Left lung (tissue), 10 donors: ENCODE measurements around the gene SFSWAP. TPM values are rescaled to one million over a fixed set of nuclear protein-coding genes. Genes with fewer than 3 reads are reported as not detected.

Experiments used
- ATAC-seq: fragments of 200-7000 bp; cut with Tn5 transposase; one replicate; pipeline ENCODE4 v1.9.1; 2020; ENCODE audit warnings: moderate library complexity
- DNase-seq, 4 donors: peaks; one replicate each; pipeline ENCODE4 v3.0.0-alpha.2; 2013 to 2020
- H3K27ac ChIP-seq, 2 donors: fragments of 200-600 bp; sonication (generic) in 1 of 2; one replicate each; pipeline versions ENCODE4 v1.5.0 to v1.8.0; 2020 to 2021
- H3K27me3 ChIP-seq, 2 donors: fragments of 200-600 bp; sonication (generic) in 1 of 2; one replicate each; pipeline versions ENCODE4 v1.5.0 to v1.8.0; 2020 to 2021
- H3K36me3 ChIP-seq, 2 donors: fragments of 200-600 bp; sonication (generic) in 1 of 2; one replicate each; pipeline versions ENCODE4 v1.5.0 to v1.8.0; 2020 to 2021
- H3K4me1 ChIP-seq, 2 donors: fragments of 200-600 bp; one replicate each; pipeline ENCODE4 v1.8.0; 2021
- H3K4me3 ChIP-seq, 2 donors: fragments of 200-600 bp; sonication (generic) in 1 of 2; one replicate each; pipeline versions ENCODE4 v1.5.0 to v1.8.0; 2020 to 2021; ENCODE audit warnings: mild to moderate bottlenecking in 1 of 2
- H3K9me3 ChIP-seq, 2 donors: fragments of 200-600 bp; sonication (generic) in 1 of 2; one replicate each; pipeline versions ENCODE4 v1.5.0 to v1.8.0; 2020 to 2021
- CTCF ChIP-seq, 2 donors: fragments of 200-600 bp; sonication (generic) in 1 of 2; IDR thresholded peaks; one replicate each; pipeline versions ENCODE4 v1.5.0 to v1.8.0; 2021; ENCODE audit warnings: antibody characterized with exemption in 2 of 2
- intact Hi-C, 2 donors: fragments of 100-400 bp; cut with DNase I; formaldehyde crosslinking; loops; one replicate each; pipeline versions ENCODE4 v1.11.2 to v1.14.2; 2022
- polyA plus RNA-seq, 6 donors: library from polyadenylated mRNA; unstranded; fragments of 120-200 nt; gene quantifications; one replicate each; pipeline ENCODE4 v1.2.1, GENCODE V29; 2013; ENCODE audit not compliant: insufficient read length in 6 of 6
- total RNA-seq, 2 donors: library from RNA; stranded (reverse); fragmentation: NEBNext Ultra II Directional; extraction: Animal tissue kit (Norgen Biotek cat#: 25700); gene quantifications; one replicate each; pipeline ENCODE4 v1.2.1, GENCODE V29; 2021
- donor health status: DM: no; HTN: yes; CAD: no.
- donor health status: DM: no; HTN: no; CAD: no.

The SFSWAP gene
- total and polyA plus RNA-seq, 8 donors, result 26.0 to 68.8 (median 50.8) TPM

GRCh38 chr12:131786331-131786730 is 75.4 kb downstream of the SFSWAP start:
- Histone ChIP-seq H3K9me3 (no peaks in the 10 kb centered on the region), H3K27me3 (no peaks in the 10 kb centered on the region), H3K27ac (no peak overlapping the region), H3K4me3 (no peak overlapping the region), H3K36me3 (peaks cover 0 to 93% of the 10 kb centered on the region in 2 donors), H3K4me1 (no peaks in the 10 kb centered on the region)
- no peak for TF ChIP-seq CTCF (IDR thresholded peaks at IDR 0.05)
- ATAC-seq, result no peak
- intact Hi-C loops, result no loop called here
- DNase-seq, result no peak

GRCh38 chr12:131787143-131787660 is 76.3 kb downstream of the SFSWAP start:
- DNase-seq (no peak), ATAC-seq (no peak)
- Histone ChIP-seq H3K9me3 (no peaks in the 10 kb centered on the region), H3K27me3 (no peaks in the 10 kb centered on the region), H3K36me3 (peaks cover 0 to 90% of the 10 kb centered on the region in 2 donors), H3K4me3 (no peak overlapping the region), H3K4me1 (no peaks in the 10 kb centered on the region), H3K27ac (no peak overlapping the region)
- intact Hi-C loops, result no loop called here
- TF ChIP-seq CTCF (IDR thresholded peaks at IDR 0.05), result no peak

- no peak overlapping the region for H3K27ac ChIP-seq
- DNase-seq (no peak), ATAC-seq (no peak)
- no peaks in the 10 kb centered on the region for H3K27me3 ChIP-seq
- H3K4me3 ChIP-seq, result no peak overlapping the region
- intact Hi-C loops, result no loop called here
- no peak for TF ChIP-seq CTCF (IDR thresholded peaks at IDR 0.05)
- no peaks in the 10 kb centered on the region for H3K4me1 ChIP-seq
- peaks cover 0 to 88% of the 10 kb centered on the region in 2 donors for H3K36me3 ChIP-seq
- H3K9me3 ChIP-seq, result no peaks in the 10 kb centered on the region
Observed at GRCh38 chr12:131788070-131788469, 77.2 kb downstream of the SFSWAP start.

- intact Hi-C loops, result no loop called here
- H3K36me3 ChIP-seq, result peaks cover 0 to 96% of the 10 kb centered on the region in 2 donors
- no peak for TF ChIP-seq CTCF (IDR thresholded peaks at IDR 0.05)
- no peaks in the 10 kb centered on the region for H3K9me3 ChIP-seq
- no peak overlapping the region for H3K27ac ChIP-seq
- no peaks in the 10 kb centered on the region for H3K4me1 ChIP-seq
- no peak overlapping the region for H3K4me3 ChIP-seq
- H3K27me3 ChIP-seq, result no peaks in the 10 kb centered on the region
- no peak for DNase-seq
- ATAC-seq, result no peak
Observed at GRCh38 chr12:131789638-131790037, 78.7 kb downstream of the SFSWAP start.

- Histone ChIP-seq H3K4me3 (no peak overlapping the region), H3K27me3 (no peaks in the 10 kb centered on the region), H3K36me3 (peaks cover 0 to 83% of the 10 kb centered on the region in 2 donors), H3K4me1 (peaks cover 0 to 11% of the 10 kb centered on the region in 2 donors), H3K27ac (no peak overlapping the region), H3K9me3 (no peaks in the 10 kb centered on the region)
- no peak for DNase-seq
- TF ChIP-seq CTCF (IDR thresholded peaks at IDR 0.05), result no peak
- no peak for ATAC-seq
- intact Hi-C loops, result no loop called here
Observed at GRCh38 chr12:131793243-131794022, 82.5 kb downstream of the SFSWAP start.
